GM12873 (cell line): ENCODE measurements around the gene MYH7.

Source experiments
- CTCF ChIP-seq: IDR thresholded peaks from 2 replicates; pipeline ENCODE4 v1.5.1; 2012; ENCODE audit warnings: low read depth, mild to moderate bottlenecking, moderate library complexity, low read length, control low read depth; ENCODE audit not compliant: insufficient read depth; ENCODE audit errors: missing control alignments

Gene MYH7

GRCh38 chr14:23423657-23424056 is 11.8 kb downstream of the MYH7 start:
- TF ChIP-seq CTCF: no peak

- TF ChIP-seq CTCF: no peak
These were observed 13.9 kb downstream of the MYH7 start for GRCh38 chr14:23421594-23421993.

- TF ChIP-seq CTCF: no peak
These were observed 17.4 kb downstream of the MYH7 start for GRCh38 chr14:23418021-23418420.

GRCh38 chr14:23416801-23417200 is 18.7 kb downstream of the MYH7 start:
- no peak for TF ChIP-seq CTCF

GRCh38 chr14:23415821-23416778 is 19.4 kb downstream of the MYH7 start:
- TF ChIP-seq CTCF: no peak

GRCh38 chr14:23414906-23415820 is 20.3 kb downstream of the MYH7 start:
- TF ChIP-seq CTCF: no peak

- no peak for TF ChIP-seq CTCF
These were observed 21.2 kb downstream of the MYH7 start for GRCh38 chr14:23414254-23414653.
